GM12891 (cell line): ENCODE measurements around the gene MYO9B.

Source experiments
- POLR2A ChIP-seq: IDR thresholded peaks from 2 replicates; pipeline ENCODE4 v1.6.1; 2011; ENCODE audit warnings: low read depth, low read length, control low read depth
- SPI1 ChIP-seq: IDR thresholded peaks from 2 replicates; pipeline ENCODE4 v1.6.1; 2011; ENCODE audit warnings: low read depth, low read length, control low read depth

- no peak for TF ChIP-seq POLR2A
- no peak for TF ChIP-seq SPI1
Observed at GRCh38 chr19:17206736-17207581, 131.4 kb downstream of the MYO9B start.
